K562 (cell line): ENCODE results near the gene DTNA. TPM values are rescaled to one million over a fixed set of nuclear protein-coding genes. Genes with fewer than 3 reads are reported as not detected.

Experiments used
- ATAC-seq: fragments of 200-7000 bp; cut with Tn5 transposase; 3 replicates; pipeline ENCODE4 v1.9.1; 2020; ENCODE audit warnings: moderate library complexity
- BruUV-seq: library from RNA; stranded (reverse); fragments of 400-500 nt; replicated peaks from 2 replicates; lab custom pipeline; 2021; lab: Mats Ljungman, UMichigan
- CTCF ChIA-PET: fragments of 300-600 bp; formaldehyde crosslinking; extraction: SDS; loops from one replicate; lab custom pipeline; 2021; ENCODE audit warnings: low intra/inter-chr PET ratio; lab: Yijun Ruan, JAX
- POLR2A ChIA-PET: fragments of 300-600, 350-650 bp; sonication (Branson Sonifier 250); formaldehyde crosslinking; extraction: SDS; loops from one replicate; lab custom pipeline; 2021; ENCODE audit warnings: antibody characterized with exemption, inconsistent platforms; lab: Yijun Ruan, JAX
- DNase-seq, 4 experiments: peaks; one replicate each; pipeline versions ENCODE4 v3.0.0 to v3.0.0-alpha.2; 2011 to 2018; ENCODE audit warnings: low spot score in 3 of 4, mixed read lengths in 3 of 4; ENCODE audit errors: extremely low read depth in 1 of 4
- FAIRE-seq: peaks from 2 replicates; lab custom pipeline; 2011; peaks lifted over from hg19 to GRCh38; lab: Jason Lieb, UNC
- H2AFZ ChIP-seq: 2 replicates; pipeline ENCODE4 v1.6.0; 2011; ENCODE audit warnings: low read depth, low read length, control low read depth, inconsistent platforms
- H3K27ac ChIP-seq: fragments of 200-600 bp; 3 replicates; pipeline ENCODE4 v1.8.0; 2011; ENCODE audit warnings: low read depth, mild to moderate bottlenecking, control low read depth, inconsistent platforms, low read length, moderate library complexity, mixed read lengths; ENCODE audit errors: extremely low read depth
- H3K27me3 ChIP-seq, 2 experiments: fragments of 300-600 bp in 1 of 2; 2 replicates in 1 of 2; 3 replicates in 1 of 2; pipeline versions ENCODE4 v1.6.0 to v1.8.0; 2011; ENCODE audit warnings: inconsistent platforms in 2 of 2, low read length in 2 of 2, mild to moderate bottlenecking in 1 of 2, mixed read lengths in 1 of 2, moderate library complexity in 1 of 2; ENCODE audit not compliant: control insufficient read depth in 2 of 2, insufficient read depth in 2 of 2
- H3K36me3 ChIP-seq: fragments of 300-600 bp; 3 replicates; pipeline ENCODE4 v1.8.0; 2011; ENCODE audit warnings: mild to moderate bottlenecking, low read length, inconsistent platforms; ENCODE audit not compliant: control insufficient read depth, insufficient read depth
- H3K4me1 ChIP-seq, 2 experiments: fragments of 200-600 bp in 1 of 2; replicated peaks in 1 of 2; 2 replicates in 1 of 2; 3 replicates in 1 of 2; pipeline versions ENCODE4 v1.5.1 to v1.8.0; 2011; ENCODE audit warnings: inconsistent platforms in 2 of 2, low read length in 2 of 2, mild to moderate bottlenecking in 1 of 2, mixed read lengths in 1 of 2, moderate library complexity in 1 of 2; ENCODE audit not compliant: control insufficient read depth in 2 of 2, insufficient read depth in 2 of 2
- H3K4me2 ChIP-seq: 2 replicates; pipeline ENCODE4 v1.6.1; 2011; ENCODE audit warnings: low read length, control low read depth, inconsistent platforms, mixed read lengths; ENCODE audit not compliant: insufficient read depth
- H3K4me3 ChIP-seq: fragments of 200-600 bp; sonication (generic), shearing (Covaris generic); 2 replicates; pipeline ENCODE4 v1.5.1; 2016; ENCODE audit warnings: control low read depth, inconsistent platforms
- H3K79me2 ChIP-seq: fragments of 200-600 bp; 3 replicates; pipeline ENCODE4 v1.8.0; 2011; ENCODE audit warnings: low read length, inconsistent platforms; ENCODE audit not compliant: control insufficient read depth, insufficient read depth
- H3K9ac ChIP-seq, 2 experiments: 2 replicates each; pipeline versions ENCODE4 v1.6.0 to v1.6.1; 2011; ENCODE audit warnings: low read depth in 2 of 2, low read length in 2 of 2, control low read depth in 1 of 2, inconsistent platforms in 1 of 2, mild to moderate bottlenecking in 1 of 2, mixed read lengths in 1 of 2; ENCODE audit not compliant: insufficient read depth in 1 of 2
- H3K9me1 ChIP-seq: one replicate; pipeline ENCODE4 v1.6.0; 2011; ENCODE audit warnings: inconsistent platforms, mild to moderate bottlenecking, low read length, moderate library complexity; ENCODE audit not compliant: control insufficient read depth, insufficient read depth
- H3K9me3 ChIP-seq: replicated peaks from 2 replicates; pipeline ENCODE4 v1.5.1; 2011; ENCODE audit warnings: low read depth, low read length, inconsistent platforms; ENCODE audit not compliant: control insufficient read depth, insufficient read depth
- H4K20me1 ChIP-seq: replicated peaks from 2 replicates; pipeline ENCODE4 v1.6.1; 2011; ENCODE audit warnings: low read length, inconsistent platforms, mixed read lengths; ENCODE audit not compliant: control insufficient read depth, insufficient read depth
- ARID4B ChIP-seq: sonication (generic); formaldehyde crosslinking; IDR thresholded peaks from 2 replicates; pipeline ENCODE4 v1.8.0; 2022; ENCODE audit warnings: mild to moderate bottlenecking, missing genetic modification reagents
- FOXJ3 ChIP-seq: sonication (generic); formaldehyde crosslinking; IDR thresholded peaks from 2 replicates; pipeline ENCODE4 v1.4.0; 2020; ENCODE audit warnings: mild to moderate bottlenecking, missing genetic modification reagents
- FOXK2 ChIP-seq, 2 experiments: fragments of 450-650 bp; IDR thresholded peaks in 1 of 2; conservative IDR thresholded peaks in 1 of 2; 2 replicates each; pipeline ENCODE4 v1.6.1; 2016; ENCODE audit warnings: low read depth in 2 of 2, mild to moderate bottlenecking in 1 of 2
- GTF2A2 ChIP-seq: IDR thresholded peaks from 2 replicates; pipeline ENCODE4 v1.6.1; 2016; ENCODE audit warnings: mild to moderate bottlenecking, missing genetic modification characterization, missing compliant biosample characterization
- NCOA2 ChIP-seq, 2 experiments: fragments of 450-650 bp; IDR thresholded peaks; 2 replicates each; pipeline ENCODE4 v1.6.1; 2018; ENCODE audit warnings: mild to moderate bottlenecking in 2 of 2, moderate library complexity in 1 of 2; ENCODE audit not compliant: partially characterized antibody in 2 of 2
- PHF8 ChIP-seq: fragments of 200-600 bp; sonication (generic); IDR thresholded peaks from 2 replicates; pipeline ENCODE4 v1.6.1; 2012; ENCODE audit warnings: mixed run types, mild to moderate bottlenecking, inconsistent platforms, low read length, moderate library complexity, borderline replicate concordance
- POLR3A ChIP-seq: IDR thresholded peaks from 2 replicates; pipeline ENCODE4 v1.6.1; 2011; ENCODE audit warnings: borderline replicate concordance, mild to moderate bottlenecking, moderate library complexity; ENCODE audit not compliant: insufficient read length, insufficient read depth; ENCODE audit errors: extremely low read depth
- SMAD1 ChIP-seq: fragments of 150-350 bp; IDR thresholded peaks from 2 replicates; pipeline ENCODE4 v1.6.1; 2014; ENCODE audit warnings: low read length, low read depth; ENCODE audit not compliant: partially characterized antibody
- SRSF9 ChIP-seq: fragments of 200-400 bp; formaldehyde crosslinking; IDR thresholded peaks from 2 replicates; pipeline ENCODE4 v1.6.1; 2017; ENCODE audit warnings: low read depth, low read length, borderline replicate concordance
- STAT5A ChIP-seq: IDR thresholded peaks from 2 replicates; pipeline ENCODE4 v1.6.1; 2012; ENCODE audit warnings: low read length, inconsistent platforms, borderline replicate concordance
- TAF7 ChIP-seq: fragments of 450-650 bp; IDR thresholded peaks from 2 replicates; pipeline ENCODE4 v1.6.1; 2016; ENCODE audit warnings: missing genetic modification characterization, missing compliant biosample characterization
- TEAD2 ChIP-seq: fragments of 450-650 bp; IDR thresholded peaks from 2 replicates; pipeline ENCODE4 v1.6.1; 2016; ENCODE audit warnings: missing genetic modification characterization, control low read depth, missing compliant biosample characterization
- USF2 ChIP-seq: sonication (generic); formaldehyde crosslinking; IDR thresholded peaks from 2 replicates; pipeline ENCODE4 v1.5.0; 2020; ENCODE audit warnings: missing genetic modification reagents
- WGBS: fragments of 100-300 bp; shearing (Covaris generic); methylation state at CpG from one replicate; pipeline ENCODE4 v1.1.6; 2016; ENCODE audit warnings: low coverage, mixed read lengths; ENCODE audit not compliant: insufficient coverage; ENCODE audit errors: missing lambda C conversion rate; 5-methylcytosine and 5-hydroxymethylcytosine counted together
- in situ Hi-C: fragments of 300-500 bp; cut with MboI; formaldehyde crosslinking; loops from 4 replicates; pipeline ENCODE4 v1.15.0; 2018; ENCODE audit warnings: inconsistent platforms, mixed read lengths
- intact Hi-C: fragments of 100-400 bp; cut with micrococcal nuclease; formaldehyde crosslinking; loops from 2 replicates; pipeline ENCODE4 v1.14.2; 2022
- polyA plus RNA-seq, 8 experiments: library from polyadenylated mRNA; depleted of rRNA in 4 of 8; stranded (reverse) in 5 of 8; unstranded in 3 of 8; fragments of >200 nt; fragmentation: Nextera tagmentation in 2 of 8; fragmentation: Illumina TruSeq in 1 of 8; extraction: Ambion mirVana in 2 of 8; extraction: Trizol in 1 of 8; gene quantifications; 2 replicates each; pipeline versions ENCODE4 v1.2.1 to v1.2.3, GENCODE V29; 2011 to 2014; ENCODE audit warnings: inconsistent platforms in 1 of 8, missing spikeins in 1 of 8
- total RNA-seq, 7 experiments: library from RNA; depleted of rRNA in 6 of 7; stranded (reverse); fragments of >200 nt in 6 of 7; fragmentation: Illumina TruSeq in 2 of 7; extraction: Trizol in 2 of 7; gene quantifications; 2 replicates each; pipeline versions ENCODE4 v1.2.1 to v1.2.3, GENCODE V29; 2011 to 2021; ENCODE audit warnings: low replicate concordance in 1 of 7

DTNA gene
- total and polyA plus RNA-seq, 9 of the 15 experiments (the other 6 are each of a cell fraction or from before 2014, with no cell fraction given) = 0.07 to 2.4 (median 0.22) TPM; not detected in 2

GRCh38 chr18:34718610-34719009 lies 8.5 kb downstream of the DTNA start:
- no peaks in the 10 kb centered on the region for H4K20me1 ChIP-seq
- H3K36me3 ChIP-seq = no peaks in the 10 kb centered on the region
- FAIRE-seq = no peak
- no peak overlapping the region for H3K4me2 ChIP-seq
- no peak for DNase-seq
- no peaks in the 10 kb centered on the region for H3K9me3 ChIP-seq
- no peaks in the 10 kb centered on the region for H3K27me3 ChIP-seq
- WGBS = 0% methylated on average over 1 of the region's 1 CpG
- ATAC-seq = no peak
- no peak overlapping the region for H3K9ac ChIP-seq
- H3K27ac ChIP-seq = no peak overlapping the region
- no peak for TF ChIP-seq USF2 (CRISPR knock-in tag)
- TF ChIP-seq TEAD2 (tag) = no peak
- TF ChIP-seq POLR3A = no peak
- no peak for TF ChIP-seq GTF2A2
- TF ChIP-seq TAF7 (tag) = no peak
- TF ChIP-seq FOXK2 (conservative IDR thresholded peaks at IDR 0.05 in 1 of 2, IDR thresholded peaks at IDR 0.05 in 1 of 2; ENCODE audit: low read depth in 2 of 2) = no peak
- no peak for TF ChIP-seq SMAD1
- TF ChIP-seq NCOA2 (IDR thresholded peaks at IDR 0.05; ENCODE audit: partially characterized antibody in 2 of 2) = no peak
- TF ChIP-seq FOXJ3 (CRISPR knock-in tag) = no peak
- no peak for TF ChIP-seq ARID4B (CRISPR knock-in tag)
- TF ChIP-seq SRSF9 = no peak
- TF ChIP-seq STAT5A = no peak
- no peak for TF ChIP-seq PHF8
- no peak overlapping the region for H2AFZ ChIP-seq
- CTCF ChIA-PET = no interaction called here
- BruUV-seq = no TSS peak
- H3K4me3 ChIP-seq = no peak overlapping the region
- H3K9me1 ChIP-seq = no peaks in the 10 kb centered on the region
- no peaks in the 10 kb centered on the region for H3K4me1 ChIP-seq
- H3K79me2 ChIP-seq = no peaks in the 10 kb centered on the region
- in situ Hi-C loops = no loop called here
- intact Hi-C loops = no loop called here
- POLR2A ChIA-PET = no interaction called here
